ENCODE data around the gene ANKRD10. TPM values are rescaled to one million over a fixed set of nuclear protein-coding genes. Genes with fewer than 3 reads are reported as not detected.

The ANKRD10 gene
- total RNA-seq, 1 experiment from 2014 or later, result 132 TPM

DNA sequence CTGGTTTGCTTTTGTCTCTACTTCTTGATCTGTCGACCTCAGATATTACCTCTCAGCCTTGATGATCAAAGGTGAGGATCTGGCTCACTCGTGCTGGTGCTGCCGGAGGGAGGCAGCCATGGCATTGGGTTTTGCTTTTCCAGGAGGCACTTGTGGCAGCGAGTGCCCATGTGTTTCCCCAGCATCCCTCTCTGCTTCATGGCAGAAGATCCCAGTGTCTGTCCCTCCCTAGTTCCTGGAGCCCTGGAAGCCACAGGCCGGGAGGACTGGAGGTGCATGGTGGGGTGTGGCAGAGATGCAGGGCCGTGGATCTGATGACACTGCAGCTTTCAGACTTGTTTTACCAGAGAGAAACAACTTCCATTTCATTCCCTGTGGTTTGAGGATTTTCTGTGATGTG is 47.5 kb downstream of the ANKRD10 start:
- POLR2A ChIA-PET, result no interaction called here
- H3K4me3 Mint-ChIP-seq (ENCODE audit: unreplicated experiment), result no peak overlapping the region
- no TSS peak for BruUV-seq (replicated peaks)
- H3K36me3 Mint-ChIP-seq (ENCODE audit: insufficient read depth, unreplicated experiment), result no peaks in the 10 kb centered on the region
- no peak for DNase-seq
- H3K4me1 Mint-ChIP-seq (ENCODE audit: low read depth, unreplicated experiment), result no peaks in the 10 kb centered on the region
- no peak overlapping the region for H3K27ac Mint-ChIP-seq (ENCODE audit: unreplicated experiment)
- H3K9me3 Mint-ChIP-seq (ENCODE audit: unreplicated experiment), result no peaks in the 10 kb centered on the region
- CTCF ChIA-PET, result no interaction called here
- H3K27me3 ChIP-seq (replicated peaks; ENCODE audit: control insufficient read depth, insufficient read depth, low read length), result no peaks in the 10 kb centered on the region
- TF ChIP-seq, protein P1, sequence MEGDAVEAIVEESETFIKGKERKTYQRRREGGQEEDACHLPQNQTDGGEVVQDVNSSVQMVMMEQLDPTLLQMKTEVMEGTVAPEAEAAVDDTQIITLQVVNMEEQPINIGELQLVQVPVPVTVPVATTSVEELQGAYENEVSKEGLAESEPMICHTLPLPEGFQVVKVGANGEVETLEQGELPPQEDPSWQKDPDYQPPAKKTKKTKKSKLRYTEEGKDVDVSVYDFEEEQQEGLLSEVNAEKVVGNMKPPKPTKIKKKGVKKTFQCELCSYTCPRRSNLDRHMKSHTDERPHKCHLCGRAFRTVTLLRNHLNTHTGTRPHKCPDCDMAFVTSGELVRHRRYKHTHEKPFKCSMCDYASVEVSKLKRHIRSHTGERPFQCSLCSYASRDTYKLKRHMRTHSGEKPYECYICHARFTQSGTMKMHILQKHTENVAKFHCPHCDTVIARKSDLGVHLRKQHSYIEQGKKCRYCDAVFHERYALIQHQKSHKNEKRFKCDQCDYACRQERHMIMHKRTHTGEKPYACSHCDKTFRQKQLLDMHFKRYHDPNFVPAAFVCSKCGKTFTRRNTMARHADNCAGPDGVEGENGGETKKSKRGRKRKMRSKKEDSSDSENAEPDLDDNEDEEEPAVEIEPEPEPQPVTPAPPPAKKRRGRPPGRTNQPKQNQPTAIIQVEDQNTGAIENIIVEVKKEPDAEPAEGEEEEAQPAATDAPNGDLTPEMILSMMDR (IDR thresholded peaks at IDR 0.05; ENCODE audit: insufficient read depth in 1 of 2, low read depth in 1 of 2, low read length in 1 of 2, severe bottlenecking in 1 of 2, unreplicated experiment in 1 of 2), result no peak
- H3K9me3 ChIP-seq, result no peaks in the 10 kb centered on the region
- H3K4me3 ChIP-seq (ENCODE audit: low read depth, low read length), result no peak overlapping the region
- peaks cover 6% of the 10 kb centered on the region for H3K27me3 Mint-ChIP-seq (ENCODE audit: insufficient read depth, unreplicated experiment)
- no peaks in the 10 kb centered on the region for H3K36me3 ChIP-seq (ENCODE audit: control insufficient read depth, insufficient read depth, low read length)
- H3K4me1 ChIP-seq, result 0 out of 2 replicates have a peak, but pooled peaks cover 14% of the 10 kb centered on the region
- intact Hi-C loops (cut with micrococcal nuclease; ENCODE audit: unreplicated experiment), result no loop called here

DNA sequence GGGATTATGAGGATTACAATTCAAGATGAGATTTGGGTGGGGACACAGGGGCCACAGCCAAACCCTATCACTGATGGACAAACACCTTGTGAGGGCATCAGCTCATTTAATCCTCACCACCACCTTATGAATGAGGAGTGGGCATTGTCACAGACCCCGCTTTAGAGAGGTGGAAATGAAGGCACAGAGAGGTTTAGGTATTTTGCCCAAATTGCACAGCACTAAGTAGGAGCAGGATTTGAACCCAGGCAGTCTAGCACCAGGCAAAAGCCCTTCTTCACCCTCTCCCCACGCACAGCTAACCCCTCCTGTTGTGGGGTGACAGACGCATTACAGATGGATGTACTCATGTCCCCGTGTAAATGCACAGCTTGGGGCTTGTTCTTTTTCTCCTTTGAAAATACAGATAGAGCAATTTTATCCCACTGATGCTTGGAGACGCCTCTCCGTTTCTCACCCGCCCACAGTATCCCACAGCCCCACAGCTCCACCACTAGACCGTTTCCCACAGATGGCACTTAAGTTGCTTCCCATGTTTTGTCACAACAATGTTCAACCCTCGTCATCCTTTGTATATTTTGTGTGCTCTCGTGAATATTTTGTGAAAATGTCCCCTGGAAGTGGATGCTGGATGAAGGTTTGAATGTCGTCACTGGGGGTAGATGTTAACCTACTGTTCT is 48.2 kb downstream of the ANKRD10 start:
- no peaks in the 10 kb centered on the region for H3K9me3 Mint-ChIP-seq (ENCODE audit: unreplicated experiment)
- no TSS peak for BruUV-seq (replicated peaks)
- Histone ChIP-seq H3K9me3 (no peaks in the 10 kb centered on the region), H3K36me3 (ENCODE audit: control insufficient read depth, insufficient read depth, low read length) (no peaks in the 10 kb centered on the region), H3K27me3 (replicated peaks; ENCODE audit: control insufficient read depth, insufficient read depth, low read length) (no peaks in the 10 kb centered on the region), H3K4me1 (0 out of 2 replicates have a peak, but pooled peaks cover 9% of the 10 kb centered on the region), H3K4me3 (ENCODE audit: low read depth, low read length) (no peak overlapping the region)
- CTCF ChIA-PET, result no interaction called here
- DNase-seq, result no peak
- H3K4me1 Mint-ChIP-seq (ENCODE audit: low read depth, unreplicated experiment), result no peaks in the 10 kb centered on the region
- no peak overlapping the region for H3K4me3 Mint-ChIP-seq (ENCODE audit: unreplicated experiment)
- H3K27me3 Mint-ChIP-seq (ENCODE audit: insufficient read depth, unreplicated experiment), result peaks cover 6% of the 10 kb centered on the region
- intact Hi-C loops (cut with micrococcal nuclease; ENCODE audit: unreplicated experiment), result no loop called here
- H3K27ac Mint-ChIP-seq (ENCODE audit: unreplicated experiment), result no peak overlapping the region
- POLR2A ChIA-PET, result no interaction called here
- H3K36me3 Mint-ChIP-seq (ENCODE audit: insufficient read depth, unreplicated experiment), result no peaks in the 10 kb centered on the region
- TF ChIP-seq, protein P1 (IDR thresholded peaks at IDR 0.05; ENCODE audit: insufficient read depth in 1 of 2, low read depth in 1 of 2, low read length in 1 of 2, severe bottlenecking in 1 of 2, unreplicated experiment in 1 of 2), result no peak

DNA sequence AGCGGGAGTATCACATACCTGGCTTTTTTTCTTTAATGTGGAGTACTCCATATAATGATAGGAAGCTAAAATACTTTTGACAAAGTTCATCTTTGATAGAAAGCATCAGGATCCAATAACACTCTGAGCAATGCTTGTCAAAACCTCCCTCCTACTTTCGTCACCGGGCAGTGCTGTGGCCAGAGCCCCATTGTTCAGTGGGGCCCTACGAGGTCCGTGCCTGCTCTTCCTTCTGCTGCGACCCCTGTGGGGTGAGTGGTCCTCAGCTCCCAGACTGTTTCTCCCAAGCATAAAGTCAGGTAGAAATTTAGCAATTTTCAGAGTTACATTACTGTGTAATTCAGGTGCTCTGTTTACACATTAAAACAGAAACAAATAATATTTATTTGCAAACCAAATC is 51.2 kb downstream of the ANKRD10 start:
- Mint-ChIP-seq H3K4me1 (ENCODE audit: low read depth, unreplicated experiment) (no peaks in the 10 kb centered on the region), H3K27ac (ENCODE audit: unreplicated experiment) (no peak overlapping the region), H3K4me3 (ENCODE audit: unreplicated experiment) (no peak overlapping the region), H3K36me3 (ENCODE audit: insufficient read depth, unreplicated experiment) (no peaks in the 10 kb centered on the region), H3K27me3 (ENCODE audit: insufficient read depth, unreplicated experiment) (peaks cover 6% of the 10 kb centered on the region), H3K9me3 (ENCODE audit: unreplicated experiment) (no peaks in the 10 kb centered on the region)
- Histone ChIP-seq H3K4me3 (ENCODE audit: low read depth, low read length) (no peak overlapping the region), H3K9me3 (no peaks in the 10 kb centered on the region), H3K27me3 (replicated peaks; ENCODE audit: control insufficient read depth, insufficient read depth, low read length) (no peaks in the 10 kb centered on the region), H3K4me1 (no peaks in the 10 kb centered on the region), H3K36me3 (ENCODE audit: control insufficient read depth, insufficient read depth, low read length) (no peaks in the 10 kb centered on the region)
- BruUV-seq (replicated peaks), result no TSS peak
- POLR2A ChIA-PET, result no interaction called here
- CTCF ChIA-PET, result no interaction called here
- intact Hi-C loops (cut with micrococcal nuclease; ENCODE audit: unreplicated experiment), result no loop called here
- TF ChIP-seq, protein P1 (IDR thresholded peaks at IDR 0.05; ENCODE audit: insufficient read depth in 1 of 2, low read depth in 1 of 2, low read length in 1 of 2, severe bottlenecking in 1 of 2, unreplicated experiment in 1 of 2), result no peak
- no peak for DNase-seq
